Measurements from ENCODE around the gene CUEDC2.

Gene CUEDC2

DNA sequence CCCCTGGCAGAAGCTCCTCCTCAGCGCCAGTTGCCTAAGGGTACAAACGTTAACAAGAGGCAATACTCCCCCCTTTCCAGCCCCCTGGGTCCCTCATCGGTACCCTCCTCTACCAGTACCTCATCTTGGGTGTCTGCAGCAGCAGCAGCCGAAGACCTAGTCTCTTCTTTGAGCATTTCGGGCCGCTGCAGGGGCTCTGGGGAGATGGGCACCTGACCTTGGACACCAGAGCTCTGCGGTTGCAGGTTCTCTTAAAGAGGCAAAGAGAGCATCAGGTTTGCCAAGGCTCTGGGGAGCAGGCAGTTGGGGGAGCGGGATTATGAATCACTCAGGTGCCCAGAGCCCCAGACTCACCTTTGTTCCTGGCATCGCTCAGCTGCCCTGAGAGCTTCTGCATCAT is 8.2 kb downstream of the CUEDC2 start:
- no peak for DNase-seq

DNA sequence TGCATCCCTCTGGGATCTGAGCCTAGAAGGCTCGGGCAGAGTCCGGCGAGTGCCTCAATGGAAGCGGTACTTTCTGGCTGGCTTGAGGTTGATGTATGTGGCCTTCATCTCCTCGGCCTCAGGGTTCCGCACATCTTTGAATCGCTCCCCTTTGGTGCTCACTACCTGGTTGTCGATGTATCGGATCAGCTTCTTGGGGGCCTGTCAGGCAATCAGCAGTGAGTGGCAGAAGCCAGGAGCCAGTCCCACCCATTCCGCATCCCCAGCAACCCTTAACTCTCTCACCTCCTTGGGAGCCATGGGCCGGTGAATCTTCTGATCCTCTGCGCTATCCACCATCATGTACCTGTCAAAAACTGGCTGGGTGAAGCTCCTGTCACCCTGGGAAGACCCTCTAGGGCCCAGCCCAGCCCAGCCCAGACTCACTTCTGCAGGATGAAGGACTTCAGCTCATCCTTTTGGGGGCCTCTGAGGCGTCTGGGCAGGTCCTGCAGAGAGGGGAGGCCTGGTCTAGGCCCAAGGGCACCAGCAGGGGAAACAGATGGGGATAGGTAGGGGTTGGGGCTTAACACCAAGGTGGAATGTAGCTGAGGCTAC is 8.9 kb downstream of the CUEDC2 start:
- no peak for DNase-seq

DNA sequence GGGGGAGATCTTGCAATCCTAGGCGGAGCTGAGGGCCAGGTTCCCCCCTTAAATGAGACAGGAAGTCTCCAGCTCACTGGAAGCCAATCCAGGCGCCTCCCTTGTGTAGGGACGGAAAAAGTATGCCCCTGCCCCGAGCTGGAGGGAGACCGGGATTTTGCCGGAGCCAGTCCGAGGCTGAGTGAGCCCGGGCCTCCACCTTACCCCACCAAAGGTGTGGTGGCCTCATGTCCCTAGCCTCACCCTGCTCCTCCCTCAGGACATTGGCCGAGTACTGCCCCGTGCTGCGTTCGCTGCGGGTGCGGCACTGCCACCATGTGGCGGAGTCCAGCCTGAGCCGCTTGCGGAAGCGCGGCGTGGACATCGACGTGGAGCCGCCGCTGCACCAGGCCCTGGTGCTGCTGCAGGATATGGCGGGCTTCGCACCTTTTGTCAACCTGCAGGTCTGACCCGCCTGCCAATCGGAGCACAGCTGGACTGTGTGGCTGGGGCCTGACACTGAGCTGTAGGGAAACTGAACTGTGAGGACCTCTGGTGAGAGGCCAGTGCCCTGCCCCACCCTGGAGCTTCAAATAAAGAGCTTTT is 9.7 kb downstream of the CUEDC2 start:
- peak in 1 of 4 experiments; percentile 23 for DNase-seq

GRCh38 chr10:102421757-102422512 is 10.4 kb downstream of the CUEDC2 start:
- no peak for DNase-seq

DNA sequence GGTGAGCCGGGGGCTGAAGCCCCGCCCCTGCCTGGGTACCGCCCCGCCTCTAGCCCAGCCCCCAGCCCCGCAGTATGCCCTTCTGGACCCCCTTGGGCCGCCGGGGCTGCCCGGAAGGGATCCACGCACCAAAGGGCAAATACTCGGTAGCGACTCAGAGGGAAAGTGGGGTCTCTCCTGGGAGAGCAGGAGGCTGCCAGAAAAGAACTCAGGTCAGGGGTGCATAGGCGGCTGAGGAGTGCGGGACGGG is 10.9 kb downstream of the CUEDC2 start:
- DNase-seq: no peak

GRCh38 chr10:102420714-102421506 is 11.5 kb downstream of the CUEDC2 start, which contains the start of gene FBXL15:
Gene FBXL15, plus strand, starts transcription at chr10:102420836. Its CDS starts 294 bp downstream, at chr10:102421130.
- peak; percentile 84 to 94 (median 88) for DNase-seq

DNA sequence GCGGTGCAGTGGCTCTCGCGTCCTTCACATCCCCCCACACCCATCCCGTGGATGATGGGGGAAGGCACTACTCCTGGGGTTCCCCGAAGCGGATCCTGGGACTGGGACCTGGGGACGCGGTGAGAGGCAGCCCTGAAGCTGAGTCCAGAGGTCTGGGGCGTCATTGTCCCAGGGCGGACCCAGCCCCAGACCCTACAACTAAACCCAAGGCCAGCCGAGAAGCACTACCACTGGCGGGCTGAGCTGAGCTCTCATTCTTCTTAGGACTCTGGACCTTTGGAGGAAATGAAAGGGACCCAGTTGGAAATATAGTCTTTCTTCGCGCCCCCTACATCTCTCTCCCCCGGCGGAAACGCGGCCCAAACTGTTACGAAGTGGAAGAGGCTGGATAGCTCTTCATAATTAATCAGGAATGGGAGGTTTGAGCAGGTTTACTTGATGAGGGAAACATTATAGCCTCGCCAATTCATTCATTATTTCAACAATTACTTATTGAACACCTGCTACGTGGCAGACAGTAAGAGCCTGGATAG is 12.1 kb downstream of the CUEDC2 start:
- no peak for DNase-seq

DNA sequence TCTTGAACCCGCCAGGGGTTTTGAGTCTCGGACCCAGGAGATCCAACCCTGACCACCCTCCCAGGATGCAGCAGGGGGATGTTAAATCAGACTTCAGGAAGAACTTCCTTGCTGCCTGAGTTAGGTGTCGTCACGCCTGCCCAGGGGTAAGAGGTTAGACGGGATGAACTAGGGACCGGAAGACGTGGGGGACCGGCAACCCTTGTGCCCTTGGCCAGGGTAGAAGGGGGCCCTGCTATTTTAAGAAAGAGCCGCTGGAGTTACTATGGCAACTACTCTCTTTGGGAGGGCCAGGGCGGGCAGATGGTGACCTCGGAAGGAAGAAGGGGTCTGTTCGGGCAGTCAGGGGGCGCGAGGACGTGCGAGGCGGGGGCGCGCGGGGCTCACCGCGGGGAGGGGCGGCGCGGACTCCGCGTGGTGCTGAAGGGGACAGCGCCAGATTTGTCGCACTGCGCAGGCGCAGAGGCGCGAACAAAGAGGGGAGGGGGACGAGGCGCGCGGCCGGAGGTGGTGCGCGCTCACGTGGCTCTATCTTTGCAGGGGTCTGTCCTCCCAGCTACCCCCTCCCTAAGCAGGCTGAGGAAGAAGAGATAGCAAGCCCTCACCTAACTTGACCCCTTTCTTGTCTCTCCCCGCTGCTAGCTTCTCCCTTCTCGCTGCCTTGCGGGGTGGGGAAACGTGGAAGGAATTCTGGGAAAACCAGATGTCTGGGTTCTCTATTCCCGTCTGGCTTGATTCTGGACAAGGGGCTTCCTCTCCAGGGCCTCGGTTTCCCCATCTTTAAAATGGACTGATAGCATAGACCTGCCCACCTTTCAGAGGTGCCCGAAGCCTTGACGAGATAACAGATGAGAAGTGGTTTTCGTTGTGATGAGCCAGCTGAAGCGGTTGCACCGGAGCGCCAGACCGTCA is 12.8 kb downstream of the CUEDC2 start:
- peak; percentile 34 to 50 (median 38) for DNase-seq

DNA sequence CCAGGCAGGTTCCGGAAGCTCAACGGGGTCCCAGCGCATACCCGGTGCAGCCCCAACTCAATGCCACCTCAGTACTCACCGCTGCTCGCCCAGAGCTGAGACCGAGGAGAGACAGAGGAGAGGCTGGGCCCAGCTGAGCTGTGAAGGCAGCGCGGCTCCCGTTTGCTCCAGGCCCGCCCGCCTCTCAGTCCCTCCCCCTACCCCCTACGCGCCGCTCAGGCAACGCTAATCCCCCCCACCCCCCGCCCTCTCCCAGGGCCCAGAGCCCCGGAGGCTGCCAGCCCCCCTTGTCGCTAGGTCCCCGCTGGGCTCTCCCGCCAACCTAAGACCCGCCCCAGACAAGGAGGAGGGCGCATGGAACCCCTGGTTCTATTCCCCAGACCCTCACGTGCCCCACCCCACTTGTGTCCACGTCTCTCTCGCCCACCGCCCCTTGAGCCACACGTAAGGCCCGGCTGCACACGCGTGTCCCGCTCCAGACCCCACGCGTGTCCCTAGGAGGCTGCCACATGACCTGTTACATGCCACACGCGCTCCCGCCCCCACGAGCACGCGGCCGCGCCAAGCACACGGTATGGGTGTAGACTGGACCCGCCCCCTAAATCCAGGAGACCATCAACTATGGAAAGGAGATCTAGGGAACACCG is 13.6 kb downstream of the CUEDC2 start, which contains the start of gene PSD:
Gene PSD (minus strand): TSS at position 164 of the 647 bp plus-strand sequence. CDS start 1,747 bp downstream, outside the sequence.
- DNase-seq: no peak

GRCh38 chr10:102416695-102417094 is 15.7 kb downstream of the CUEDC2 start:
- DNase-seq: no peak

DNA sequence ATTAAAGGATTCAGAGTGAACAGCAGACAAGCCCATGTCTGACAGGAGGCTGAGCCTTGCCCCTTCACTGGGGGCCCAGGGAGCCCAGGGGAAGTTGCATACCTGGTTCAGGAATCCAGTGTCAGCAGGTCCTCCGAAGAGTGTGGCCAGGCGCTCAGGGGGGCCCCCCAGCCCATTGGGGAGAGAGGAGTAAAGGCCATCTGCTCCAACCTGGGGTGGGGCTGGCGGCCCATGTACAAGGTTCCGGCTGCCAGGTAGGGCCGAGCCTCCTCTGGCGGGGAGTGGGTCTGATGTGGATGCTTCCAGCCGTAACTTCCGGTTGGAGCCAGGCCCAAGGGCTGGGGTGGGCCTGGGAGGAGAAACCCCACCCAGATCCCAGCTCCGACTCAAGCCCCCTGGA is 16.1 kb downstream of the CUEDC2 start:
- DNase-seq: no peak

DNA sequence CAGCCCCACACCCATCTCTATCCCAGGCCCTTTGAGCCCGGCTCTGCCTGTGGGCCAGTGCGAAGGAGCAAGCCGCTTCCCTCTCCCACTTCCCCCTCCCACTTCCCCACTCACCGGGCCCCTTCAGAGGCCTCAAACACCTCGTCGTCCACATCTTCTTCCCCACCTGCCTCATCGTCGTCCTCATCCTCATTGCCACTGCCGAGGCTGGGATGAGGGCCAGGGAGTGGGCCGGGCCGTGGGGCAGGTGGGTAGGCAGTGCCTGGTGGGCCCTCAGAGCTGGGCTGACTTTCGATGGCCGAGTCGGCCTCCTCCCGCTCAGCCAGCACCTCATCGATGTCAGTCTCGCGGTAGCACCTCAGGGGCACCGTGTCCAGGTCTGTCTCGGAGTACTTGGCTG is 17.6 kb downstream of the CUEDC2 start:
- DNase-seq: no peak

- no peak for DNase-seq
These were observed 18.4 kb downstream of the CUEDC2 start for GRCh38 chr10:102413806-102414561.

- DNase-seq: no peak
These were observed 19.2 kb downstream of the CUEDC2 start for GRCh38 chr10:102413053-102413705.

- DNase-seq: no peak
These were observed 20.1 kb downstream of the CUEDC2 start for GRCh38 chr10:102412293-102412692.

DNA sequence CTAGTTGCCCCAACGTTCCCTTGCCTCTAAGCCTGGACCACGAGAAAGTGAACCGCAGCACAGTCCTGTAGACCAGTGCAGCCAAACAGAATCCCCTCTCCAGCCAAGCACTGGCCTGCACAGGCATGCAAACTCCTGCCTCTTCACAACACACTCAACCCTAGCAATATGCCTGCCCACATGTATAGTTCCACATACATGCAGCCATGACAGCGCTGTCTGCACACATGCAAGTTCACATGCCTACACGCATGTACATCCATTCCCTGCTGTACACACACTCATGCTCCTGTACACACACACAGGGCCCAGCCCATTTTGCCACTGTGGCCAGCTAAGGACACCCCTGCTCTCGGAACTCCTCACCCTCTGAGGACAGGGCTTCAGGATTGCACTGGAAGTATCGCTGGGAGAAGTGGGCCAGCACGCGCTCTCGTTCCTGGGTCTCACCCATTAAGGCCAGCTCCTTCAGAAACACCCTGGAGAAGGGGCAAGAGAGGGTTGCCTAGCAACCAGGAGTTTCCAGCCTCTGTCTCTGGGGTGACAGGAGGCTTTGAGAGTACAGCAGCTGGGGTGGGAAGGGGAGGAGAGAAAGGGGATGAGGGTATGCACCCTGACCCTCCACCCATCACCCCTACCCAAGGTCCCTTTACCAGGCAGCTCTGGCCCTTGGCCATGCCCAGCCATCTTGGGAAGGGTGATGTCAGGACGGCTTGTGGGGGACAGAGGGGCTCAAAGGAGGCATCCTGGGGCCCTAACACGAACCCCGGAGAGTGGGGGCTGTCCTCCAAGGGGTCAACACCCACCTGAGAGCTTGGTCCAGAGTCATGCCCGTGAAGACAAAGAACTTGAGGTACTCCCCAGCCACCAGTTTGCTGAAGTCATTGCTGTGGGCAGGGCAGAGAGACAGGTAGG is 20.8 kb downstream of the CUEDC2 start:
- no peak for DNase-seq

GRCh38 chr10:102410429-102411073 is 21.8 kb downstream of the CUEDC2 start:
- no peak for DNase-seq

- DNase-seq: no peak
These were observed 22.6 kb downstream of the CUEDC2 start for GRCh38 chr10:102409604-102410428.

All from activated CD4-positive, CD25-positive, alpha-beta regulatory T cell (primary cell).